B cell (primary cell): Measurements from ENCODE around the gene NEAT1. TPM values are rescaled to one million over a fixed set of nuclear protein-coding genes. Genes with fewer than 3 reads are reported as not detected.

ENCODE experiments used
- ATAC-seq: fragments of 200-7000 bp; cut with Tn5 transposase; one replicate; pipeline ENCODE4 v1.10.0; 2021; ENCODE audit warnings: low read depth, mild to moderate bottlenecking, moderate number of reproducible peaks, moderate library complexity
- CTCF ChIA-PET: fragments of 350-600 bp; sonication (Branson Sonifier 250); formaldehyde crosslinking; loops from one replicate; lab custom pipeline; 2021; ENCODE audit warnings: antibody characterized with exemption, inconsistent platforms; lab: Charles Lee
- POLR2A ChIA-PET: fragments of 350-600 bp; sonication (Branson Sonifier 250); formaldehyde crosslinking; loops from one replicate; lab custom pipeline; 2021; ENCODE audit warnings: antibody characterized with exemption; lab: Charles Lee
- DNase-seq: peaks from one replicate; pipeline ENCODE4 v3.0.0; 2013
- H2AFZ ChIP-seq: 2 replicates; pipeline ENCODE4 v1.6.1; 2012; ENCODE audit warnings: mild to moderate bottlenecking, low read depth, low read length; ENCODE audit not compliant: insufficient read depth, poor library complexity, severe bottlenecking
- H3K27ac ChIP-seq, 2 donors: 1 replicate in 1 of 2; 2 replicates in 1 of 2; pipeline ENCODE4 v1.5.1; 2012 to 2013; ENCODE audit warnings: low read length in 2 of 2, mild to moderate bottlenecking in 2 of 2, moderate library complexity in 1 of 2
- H3K27me3 ChIP-seq, 4 experiments: fragments of 200-600 bp in 1 of 4; sonication (generic) in 1 of 4; replicated peaks in 1 of 4; 1 replicate in 2 of 4; 2 replicates in 2 of 4; pipeline versions ENCODE4 v1.6.1 to v1.7.0; 2013 to 2016; ENCODE audit warnings: low read length in 3 of 4, mild to moderate bottlenecking in 2 of 4, mixed read lengths in 1 of 4, moderate library complexity in 1 of 4; ENCODE audit not compliant: insufficient read depth in 4 of 4, control insufficient read depth in 3 of 4; ENCODE audit errors: control extremely low read depth in 1 of 4
- H3K36me3 ChIP-seq, 2 experiments: replicated peaks in 1 of 2; 1 replicate in 1 of 2; 2 replicates in 1 of 2; pipeline versions ENCODE4 v1.6.1 to v1.7.1; 2013; ENCODE audit warnings: low read length in 1 of 2; ENCODE audit not compliant: insufficient read depth in 2 of 2, control insufficient read depth in 1 of 2; ENCODE audit errors: control extremely low read depth in 1 of 2, extremely low read depth in 1 of 2
- H3K4me1 ChIP-seq, 2 donors: fragments of 200-600 bp in 1 of 2; sonication (generic) in 1 of 2; 1 replicate in 1 of 2; 2 replicates in 1 of 2; pipeline versions ENCODE4 v1.5.1 to v1.6.1; 2013 to 2017; ENCODE audit warnings: low read length in 2 of 2; ENCODE audit not compliant: control insufficient read depth in 2 of 2, insufficient read depth in 2 of 2
- H3K4me2 ChIP-seq: replicated peaks from 2 replicates; pipeline ENCODE3; 2012; ENCODE audit warnings: mild to moderate bottlenecking, low read depth, low read length; ENCODE audit not compliant: poor library complexity, severe bottlenecking
- H3K4me3 ChIP-seq, 5 experiments: fragments of 200-600 bp in 1 of 5; sonication (generic) in 1 of 5; 1 replicate in 3 of 5; 2 replicates in 2 of 5; pipeline versions ENCODE4 v1.5.1 to v1.7.0; 2011 to 2016; ENCODE audit warnings: low read length in 4 of 5, mild to moderate bottlenecking in 4 of 5, low read depth in 2 of 5, control low read depth in 1 of 5, moderate library complexity in 1 of 5; ENCODE audit not compliant: insufficient read depth in 1 of 5; ENCODE audit errors: control extremely low read depth in 1 of 5, extremely low read depth in 1 of 5
- H3K79me2 ChIP-seq: fragments of 200-600 bp; sonication (generic); one replicate; pipeline ENCODE4 v1.6.0; 2016; ENCODE audit warnings: low read length; ENCODE audit not compliant: control insufficient read depth, insufficient read depth
- H3K9ac ChIP-seq: fragments of 200-600 bp; sonication (generic); 2 replicates; pipeline ENCODE4 v1.6.1; 2017; ENCODE audit warnings: mild to moderate bottlenecking, low read length, moderate library complexity
- H3K9me3 ChIP-seq, 3 donors: one replicate each; pipeline versions ENCODE4 v1.6.1 to v1.7.1; 2013; ENCODE audit warnings: low read length in 2 of 3; ENCODE audit not compliant: control insufficient read depth in 2 of 3, insufficient read depth in 1 of 3; ENCODE audit errors: control extremely low read depth in 1 of 3
- H4K20me1 ChIP-seq: 2 replicates; pipeline ENCODE4 v1.6.0; 2012; ENCODE audit warnings: mild to moderate bottlenecking, low read length; ENCODE audit not compliant: insufficient read depth, control insufficient read depth, poor library complexity, severe bottlenecking
- H3K27ac Mint-ChIP-seq: one replicate; pipeline ENCODE4 v1.8.0; 2021; ENCODE audit warnings: mixed read lengths
- H3K27me3 Mint-ChIP-seq: one replicate; pipeline ENCODE4 v1.8.0; 2021; ENCODE audit warnings: mixed read lengths
- H3K4me1 Mint-ChIP-seq: one replicate; pipeline ENCODE4 v1.8.0; 2021; ENCODE audit warnings: mixed read lengths
- H3K4me3 Mint-ChIP-seq: one replicate; pipeline ENCODE4 v1.8.0; 2021; ENCODE audit warnings: mixed read lengths
- H3K9me3 Mint-ChIP-seq: one replicate; pipeline ENCODE4 v1.8.0; 2022; ENCODE audit warnings: mixed read lengths; ENCODE audit not compliant: insufficient read depth
- CTCF ChIP-seq: fragments of 200-600 bp; IDR thresholded peaks from one replicate; pipeline ENCODE4 v1.8.0; 2022; ENCODE audit warnings: antibody characterized with exemption, mild to moderate bottlenecking
- EZH2 ChIP-seq: IDR thresholded peaks from 2 replicates; pipeline ENCODE4 v1.6.1; 2012; ENCODE audit warnings: borderline replicate concordance, low read depth, mild to moderate bottlenecking, moderate library complexity, low read length; ENCODE audit not compliant: insufficient read depth, poor library complexity, severe bottlenecking
- WGBS: methylation state at CpG from one replicate; pipeline ENCODE4 v1.1.5; 2013; ENCODE audit warnings: missing lambda C conversion rate; ENCODE audit not compliant: insufficient coverage; 5-methylcytosine and 5-hydroxymethylcytosine counted together
- intact Hi-C: fragments of 100-400 bp; cut with micrococcal nuclease; formaldehyde crosslinking; loops from one replicate; pipeline ENCODE4 v1.10.0; 2022
- polyA plus RNA-seq: library from polyadenylated mRNA; depleted of rRNA; stranded (reverse); fragments of >200 nt; gene quantifications from 2 replicates; pipeline ENCODE4 v1.2.3, GENCODE V29; 2012
- total RNA-seq, 2 donors: library from RNA; stranded (reverse); fragments of 120-200 nt in 1 of 2; gene quantifications; 1 replicate in 1 of 2; 2 replicates in 1 of 2; pipeline versions ENCODE4 v1.2.3 to v1.2.4, GENCODE V29; 2013 to 2022

Gene NEAT1
- total and polyA plus RNA-seq, 2 donors (not counting 1 experiment from before 2014, with no cell fraction given), result 66.7 to 1,642 TPM

DNA sequence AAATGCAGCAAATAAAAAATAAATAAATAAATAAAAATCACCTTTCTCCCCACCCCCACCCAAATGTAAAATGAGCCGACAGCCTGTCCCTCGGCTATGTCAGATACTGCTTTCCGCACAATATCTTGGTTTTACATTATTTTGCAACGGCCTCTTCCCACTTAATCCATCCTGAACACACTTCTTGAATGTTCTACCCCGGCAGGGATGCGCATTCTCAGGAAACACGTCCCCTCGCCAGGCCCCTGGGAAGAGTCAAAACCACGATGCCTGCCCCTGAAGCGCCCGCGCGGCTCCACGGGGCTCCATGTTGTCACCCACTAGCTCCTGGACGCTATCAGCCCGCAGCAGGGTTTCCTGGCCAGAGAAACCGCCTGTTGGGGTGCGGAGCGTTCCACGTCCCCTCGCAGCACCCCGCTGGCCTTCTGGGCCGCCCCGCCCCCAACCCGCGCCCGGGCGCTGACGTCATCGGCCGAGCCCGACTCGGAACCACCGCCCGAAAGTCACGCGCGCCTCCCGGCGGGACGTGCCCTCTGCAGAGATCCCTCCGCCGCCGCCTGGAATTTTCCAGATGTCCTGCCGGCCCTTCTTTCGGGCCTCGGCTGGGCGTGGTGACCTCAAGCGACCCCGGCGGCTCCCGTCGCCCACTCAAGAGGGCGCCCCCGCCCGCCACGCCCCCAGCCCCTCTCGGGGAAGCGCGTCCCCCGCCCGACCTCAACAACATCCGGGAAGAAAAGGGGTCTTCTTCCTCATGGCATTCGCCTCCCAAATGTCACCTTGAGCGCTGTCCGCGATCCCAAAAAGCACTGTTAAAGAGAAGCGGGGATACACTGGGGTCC, 585 bp upstream of the NEAT1 start:
- Mint-ChIP-seq H3K27ac (peak overlapping the region; percentile 100), H3K27me3 (no peaks in the 10 kb centered on the region), H3K4me3 (peak overlapping the region; percentile 92), H3K9me3 (no peaks in the 10 kb centered on the region), H3K4me1 (peaks cover 73% of the 10 kb centered on the region)
- Histone ChIP-seq H4K20me1 (no peaks in the 10 kb centered on the region), H2AFZ (peak overlapping the region; percentile 61), H3K79me2 (peaks cover 61% of the 10 kb centered on the region), H3K4me2 (peak overlapping the region; percentile 94), H3K27me3 (no peaks in the 10 kb centered on the region), H3K4me1 (peaks cover 79 to 89% of the 10 kb centered on the region in 2 donors), H3K4me3 (peak overlapping the region; percentile 63 to 98 (median 75)), H3K27ac (peak overlapping the region; percentile 91 to 97), H3K9ac (peak overlapping the region; percentile 90), H3K9me3 (no peaks in the 10 kb centered on the region), H3K36me3 (peaks cover 0 to 6% of the 10 kb centered on the region in 2 experiments)
- CTCF ChIA-PET, result interaction anchor here (1.2 to 14.9 kb wide), 5 partner anchors 10 to 82 kb away, joined by 3 to 541 read pairs (median 7); partner anchors contain the start of genes MALAT1 and SLC25A45
- under 1% methylated on average over 65 of the region's 68 CpGs for WGBS
- ATAC-seq (peak; percentile 5), DNase-seq (peak; percentile 94)
- POLR2A ChIA-PET, result interaction anchor here (0.5 to 16.5 kb wide), 22 partner anchors 8 to 630 kb away, joined by 3 to 1159 read pairs (median 5); partner anchors contain the start of genes MALAT1, SF3B2 and SLC25A45
- no peak for TF ChIP-seq EZH2
- TF ChIP-seq CTCF, result no peak
- intact Hi-C loops, result loop anchor here (1.0 kb wide), 2 partner anchors 9 to 75 kb away; no protein-coding TSS in a partner anchor
